CD4-positive, alpha-beta memory T cell (primary cell): ENCODE data around the gene PLAAT1. TPM values are rescaled to one million over a fixed set of nuclear protein-coding genes. Genes with fewer than 3 reads are reported as not detected.

Experiments
- CTCF ChIA-PET: fragments of 350-600 bp; sonication (Branson Sonifier 250); formaldehyde crosslinking; loops from one replicate; lab custom pipeline; 2021; ENCODE audit warnings: inconsistent platforms; ENCODE audit not compliant: partially characterized antibody; lab: Charles Lee
- POLR2A ChIA-PET: fragments of 350-600 bp; sonication (Branson Sonifier 250); formaldehyde crosslinking; loops from one replicate; lab custom pipeline; 2021; ENCODE audit not compliant: partially characterized antibody; lab: Charles Lee
- DNase-seq, 5 donors: peaks; one replicate each; pipeline versions ENCODE4 v3.0.0 to v3.0.0-alpha.2; 2020 to 2022; ENCODE audit warnings: mixed read lengths in 1 of 5
- H3K27ac ChIP-seq: one replicate; pipeline ENCODE4 v1.7.0; 2013; ENCODE audit warnings: low read depth, low read length
- H3K27me3 ChIP-seq: 2 replicates; pipeline ENCODE4 v1.7.0; 2013; ENCODE audit warnings: mild to moderate bottlenecking, low read length, moderate library complexity; ENCODE audit not compliant: insufficient read depth
- H3K36me3 ChIP-seq: 2 replicates; pipeline ENCODE4 v1.7.0; 2013; ENCODE audit warnings: mild to moderate bottlenecking, low read length, moderate library complexity; ENCODE audit not compliant: insufficient read depth
- H3K4me1 ChIP-seq: 2 replicates; pipeline ENCODE4 v1.7.0; 2013; ENCODE audit warnings: mild to moderate bottlenecking, low read length, moderate library complexity; ENCODE audit not compliant: insufficient read depth
- H3K4me3 ChIP-seq, 2 donors: one replicate each; pipeline ENCODE4 v1.7.0; 2013; ENCODE audit warnings: low read length in 2 of 2, mild to moderate bottlenecking in 1 of 2
- H3K9me3 ChIP-seq, 2 donors: one replicate each; pipeline ENCODE4 v1.7.0; 2013; ENCODE audit warnings: low read length in 2 of 2, control low read depth in 1 of 2; ENCODE audit not compliant: control insufficient read depth in 1 of 2
- H3K27ac Mint-ChIP-seq, 7 donors: one replicate each; pipeline ENCODE4 v1.8.0; 2020 to 2021; ENCODE audit warnings: mixed read lengths in 7 of 7, mild to moderate bottlenecking in 6 of 7, inconsistent platforms in 3 of 7, moderate library complexity in 3 of 7
- H3K27me3 Mint-ChIP-seq, 2 donors: one replicate each; pipeline ENCODE4 v1.8.0; 2020 to 2021; ENCODE audit warnings: mixed read lengths in 2 of 2
- H3K36me3 Mint-ChIP-seq, 2 donors: one replicate each; pipeline ENCODE4 v1.8.0; 2020 to 2021; ENCODE audit warnings: mixed read lengths in 2 of 2, inconsistent platforms in 1 of 2, mild to moderate bottlenecking in 1 of 2
- H3K4me1 Mint-ChIP-seq, 4 donors: one replicate each; pipeline ENCODE4 v1.8.0; 2020 to 2021; ENCODE audit warnings: mixed read lengths in 4 of 4, mild to moderate bottlenecking in 1 of 4
- H3K4me3 Mint-ChIP-seq, 8 donors: one replicate each; pipeline ENCODE4 v1.8.0; 2020 to 2021; ENCODE audit warnings: mixed read lengths in 8 of 8, mild to moderate bottlenecking in 7 of 8, moderate library complexity in 6 of 8, inconsistent platforms in 3 of 8
- H3K9me3 Mint-ChIP-seq, 8 donors: one replicate each; pipeline ENCODE4 v1.8.0; 2020 to 2021; ENCODE audit warnings: mixed read lengths in 8 of 8, mild to moderate bottlenecking in 5 of 8, inconsistent platforms in 3 of 8, moderate library complexity in 1 of 8
- intact Hi-C: fragments of 100-400 bp; cut with micrococcal nuclease; formaldehyde crosslinking; loops from one replicate; pipeline ENCODE4 v1.15.1; 2023
- polyA plus RNA-seq, 2 donors: library from polyadenylated mRNA; unstranded; fragments of 300-500 nt; fragmentation: Illumina TruSeq; gene quantifications; one replicate each; pipeline ENCODE4 v1.2.3, GENCODE V29; 2021
- total RNA-seq, 2 experiments: library from RNA; stranded (reverse); gene quantifications; one replicate each; pipeline ENCODE4 v1.2.3, GENCODE V29; 2021

The PLAAT1 gene
- total and polyA plus RNA-seq, 4 experiments from 2014 or later = not detected

DNA sequence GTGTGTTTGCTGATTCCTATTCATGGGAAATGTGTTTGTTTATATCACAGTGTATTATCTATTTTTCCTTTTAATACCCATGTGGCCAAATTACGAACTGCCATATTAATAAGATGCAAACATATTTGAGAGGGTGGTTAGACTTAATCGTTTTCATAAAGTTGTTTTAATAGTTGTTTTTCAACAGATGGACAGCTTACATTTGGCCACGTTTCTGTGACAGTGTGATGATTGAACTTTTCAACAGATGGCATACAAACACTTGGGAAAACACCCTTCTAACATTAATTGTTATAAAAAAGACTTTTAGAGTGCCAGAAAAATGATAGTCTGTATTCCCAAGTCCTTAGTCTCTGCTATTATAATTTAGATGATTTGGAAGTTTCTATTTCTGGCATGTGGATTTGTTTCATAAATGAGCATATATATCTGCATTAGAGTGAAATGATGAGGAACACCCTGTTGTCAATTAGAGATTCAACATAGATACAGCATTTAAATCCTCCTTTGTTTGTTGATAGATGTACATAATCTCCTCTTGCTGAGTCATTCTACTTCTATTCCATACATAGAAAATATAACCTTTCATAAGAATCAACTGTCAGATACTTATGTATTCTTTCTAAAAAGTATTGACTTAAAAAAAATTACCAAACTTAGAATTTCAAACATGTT is 13.1 kb downstream of the PLAAT1 start:
- H3K4me1 Mint-ChIP-seq = no peaks in the 10 kb centered on the region
- H3K27ac ChIP-seq = no peak overlapping the region
- peaks cover under 1 to 28% (median 18%) of the 10 kb centered on the region in 8 donors for H3K9me3 Mint-ChIP-seq
- intact Hi-C loops = no loop called here
- no peak for DNase-seq
- ChIA-PET CTCF (no interaction called here), POLR2A (no interaction called here)
- no peaks in the 10 kb centered on the region for H3K36me3 ChIP-seq
- no peak overlapping the region for H3K4me3 ChIP-seq
- no peaks in the 10 kb centered on the region for H3K4me1 ChIP-seq
- peaks cover 4 to 6% of the 10 kb centered on the region in 2 donors for H3K27me3 Mint-ChIP-seq
- peaks cover 0 to under 1% of the 10 kb centered on the region in 2 donors for H3K36me3 Mint-ChIP-seq
- H3K4me3 Mint-ChIP-seq = no peak overlapping the region
- H3K27me3 ChIP-seq = no peaks in the 10 kb centered on the region
- H3K27ac Mint-ChIP-seq = no peak overlapping the region
- peaks cover 0 to 2% of the 10 kb centered on the region in 2 donors for H3K9me3 ChIP-seq

DNA sequence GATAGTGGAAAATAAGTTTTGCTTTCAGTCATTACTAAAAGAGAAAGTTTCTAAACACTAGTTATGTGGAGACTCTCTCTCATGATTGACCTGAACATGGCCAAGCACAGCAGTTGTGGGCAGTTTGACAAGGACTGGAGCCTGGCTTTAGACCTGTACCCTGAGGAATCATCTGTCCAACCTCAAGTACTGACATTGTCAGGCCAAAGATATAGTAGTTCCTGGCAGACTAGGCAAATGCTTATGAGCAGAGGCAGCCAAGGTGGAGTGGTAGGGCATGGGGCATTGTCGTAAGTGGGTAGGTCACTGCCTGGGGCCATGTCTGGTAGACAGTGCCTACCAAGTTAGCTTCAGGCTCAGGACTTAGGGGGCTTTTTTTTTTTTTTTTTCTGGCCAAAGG is 20.9 kb downstream of the PLAAT1 start:
- no peak overlapping the region for H3K4me3 ChIP-seq
- ChIA-PET POLR2A (no interaction called here), CTCF (no interaction called here)
- H3K9me3 ChIP-seq = no peaks in the 10 kb centered on the region
- H3K27me3 ChIP-seq = no peaks in the 10 kb centered on the region
- Mint-ChIP-seq H3K4me3 (no peak overlapping the region), H3K27ac (no peak overlapping the region), H3K36me3 (no peaks in the 10 kb centered on the region), H3K27me3 (peaks cover 0 to 2% of the 10 kb centered on the region in 2 donors), H3K9me3 (no peaks in the 10 kb centered on the region), H3K4me1 (no peaks in the 10 kb centered on the region)
- H3K36me3 ChIP-seq = no peaks in the 10 kb centered on the region
- DNase-seq = no peak
- no peak overlapping the region for H3K27ac ChIP-seq
- H3K4me1 ChIP-seq = no peaks in the 10 kb centered on the region
- intact Hi-C loops = no loop called here

DNA sequence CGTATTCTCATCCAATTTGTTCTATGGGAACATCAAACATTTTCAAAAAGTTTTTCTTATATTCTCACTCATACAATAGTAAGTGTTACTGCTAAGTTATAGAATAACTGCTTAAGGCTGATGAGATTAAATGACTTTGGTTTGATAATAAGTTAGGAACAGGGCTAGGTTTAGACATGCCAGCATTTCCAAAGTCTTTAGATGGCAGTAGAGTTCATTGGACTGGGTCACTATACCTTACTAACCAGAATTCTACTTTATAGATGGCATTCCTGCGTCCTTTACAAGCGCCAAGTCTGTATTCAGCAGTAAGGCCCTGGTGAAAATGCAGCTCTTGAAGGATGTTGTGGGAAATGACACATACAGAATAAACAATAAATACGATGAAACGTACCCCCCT is 21.7 kb downstream of the PLAAT1 start:
- ChIA-PET POLR2A (no interaction called here), CTCF (no interaction called here)
- no peak for DNase-seq
- H3K4me3 Mint-ChIP-seq = no peak overlapping the region
- H3K27me3 ChIP-seq = no peaks in the 10 kb centered on the region
- H3K27ac Mint-ChIP-seq = no peak overlapping the region
- no peaks in the 10 kb centered on the region for H3K36me3 ChIP-seq
- H3K4me1 Mint-ChIP-seq = no peaks in the 10 kb centered on the region
- H3K4me1 ChIP-seq = no peaks in the 10 kb centered on the region
- no peaks in the 10 kb centered on the region for H3K9me3 Mint-ChIP-seq
- no peaks in the 10 kb centered on the region for H3K27me3 Mint-ChIP-seq
- no peaks in the 10 kb centered on the region for H3K36me3 Mint-ChIP-seq
- H3K9me3 ChIP-seq = no peaks in the 10 kb centered on the region
- intact Hi-C loops = no loop called here
- H3K27ac ChIP-seq = no peak overlapping the region
- H3K4me3 ChIP-seq = no peak overlapping the region

DNA sequence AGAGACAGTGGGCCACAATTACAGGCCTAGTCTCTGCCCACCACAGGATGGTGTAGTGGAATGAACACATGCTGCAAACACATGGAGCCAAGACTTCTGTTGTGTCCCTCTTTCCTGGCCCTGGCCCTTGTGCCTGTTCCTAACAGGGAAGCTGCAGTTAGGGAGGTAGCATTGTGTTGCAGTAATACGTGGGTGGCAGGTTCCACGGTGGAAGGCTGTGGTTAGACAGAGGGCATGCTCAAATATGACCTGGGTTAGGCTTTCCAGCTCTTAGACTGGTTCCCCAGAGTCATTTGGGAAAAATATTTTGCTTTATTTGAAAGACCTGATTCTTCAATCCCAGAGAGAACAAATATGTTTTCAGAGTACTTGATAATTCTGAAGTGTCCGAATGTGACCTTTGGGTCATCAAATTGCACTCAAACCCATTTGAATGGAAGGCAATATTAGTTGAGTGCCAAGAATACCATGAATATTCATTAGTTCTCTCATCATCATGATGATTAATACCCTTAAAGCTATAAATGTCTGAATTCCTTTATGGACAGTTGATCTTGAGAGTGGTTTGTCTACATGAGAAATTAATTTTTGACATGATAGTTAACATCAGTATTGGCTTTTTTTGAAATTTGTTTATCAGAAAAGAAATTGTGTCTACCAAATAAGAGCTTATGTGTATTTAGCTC is 28.5 kb downstream of the PLAAT1 start:
- Mint-ChIP-seq H3K27me3 (no peaks in the 10 kb centered on the region), H3K36me3 (no peaks in the 10 kb centered on the region), H3K4me1 (no peaks in the 10 kb centered on the region), H3K9me3 (peaks cover 0 to 2% (median 0%) of the 10 kb centered on the region in 8 donors), H3K27ac (no peak overlapping the region), H3K4me3 (no peak overlapping the region)
- Histone ChIP-seq H3K36me3 (no peaks in the 10 kb centered on the region), H3K27me3 (no peaks in the 10 kb centered on the region), H3K9me3 (no peaks in the 10 kb centered on the region), H3K27ac (no peak overlapping the region), H3K4me1 (no peaks in the 10 kb centered on the region), H3K4me3 (no peak overlapping the region)
- ChIA-PET POLR2A (no interaction called here), CTCF (interaction anchor here (1.0 kb wide), 1 partner anchor 9 kb away, joined by 3 read pairs; no protein-coding TSS in a partner anchor)
- no peak for DNase-seq
- intact Hi-C loops = no loop called here

DNA sequence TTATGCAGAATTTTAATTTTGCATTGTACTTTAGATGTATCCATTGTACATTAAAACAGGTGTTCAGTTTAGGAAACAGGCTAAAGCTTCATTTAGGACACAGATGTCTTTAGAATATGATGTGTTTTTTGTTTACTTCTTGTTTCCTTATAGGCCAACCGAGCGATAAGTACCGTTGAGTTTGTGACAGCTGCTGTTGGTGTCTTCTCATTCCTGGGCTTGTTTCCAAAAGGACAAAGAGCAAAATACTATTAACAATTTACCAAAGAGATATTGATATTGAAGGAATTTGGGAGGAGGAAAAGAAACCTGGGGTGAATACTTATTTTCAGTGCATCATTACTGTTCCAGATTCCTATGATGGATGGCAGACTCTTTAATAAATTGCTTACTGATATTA is 29.4 kb downstream of the PLAAT1 start:
- H3K27ac Mint-ChIP-seq = no peak overlapping the region
- CTCF ChIA-PET = interaction anchor here (1.0 kb wide), 1 partner anchor 8 kb away, joined by 3 read pairs; no protein-coding TSS in a partner anchor
- no peaks in the 10 kb centered on the region for H3K36me3 ChIP-seq
- no peak overlapping the region for H3K4me3 ChIP-seq
- POLR2A ChIA-PET = no interaction called here
- no peak overlapping the region for H3K27ac ChIP-seq
- H3K9me3 Mint-ChIP-seq = peaks cover 0 to 2% (median 0%) of the 10 kb centered on the region in 8 donors
- no peak overlapping the region for H3K4me3 Mint-ChIP-seq
- no peaks in the 10 kb centered on the region for H3K4me1 Mint-ChIP-seq
- no peaks in the 10 kb centered on the region for H3K36me3 Mint-ChIP-seq
- no peaks in the 10 kb centered on the region for H3K27me3 ChIP-seq
- H3K4me1 ChIP-seq = no peaks in the 10 kb centered on the region
- intact Hi-C loops = no loop called here
- no peak for DNase-seq
- H3K27me3 Mint-ChIP-seq = no peaks in the 10 kb centered on the region
- no peaks in the 10 kb centered on the region for H3K9me3 ChIP-seq

DNA sequence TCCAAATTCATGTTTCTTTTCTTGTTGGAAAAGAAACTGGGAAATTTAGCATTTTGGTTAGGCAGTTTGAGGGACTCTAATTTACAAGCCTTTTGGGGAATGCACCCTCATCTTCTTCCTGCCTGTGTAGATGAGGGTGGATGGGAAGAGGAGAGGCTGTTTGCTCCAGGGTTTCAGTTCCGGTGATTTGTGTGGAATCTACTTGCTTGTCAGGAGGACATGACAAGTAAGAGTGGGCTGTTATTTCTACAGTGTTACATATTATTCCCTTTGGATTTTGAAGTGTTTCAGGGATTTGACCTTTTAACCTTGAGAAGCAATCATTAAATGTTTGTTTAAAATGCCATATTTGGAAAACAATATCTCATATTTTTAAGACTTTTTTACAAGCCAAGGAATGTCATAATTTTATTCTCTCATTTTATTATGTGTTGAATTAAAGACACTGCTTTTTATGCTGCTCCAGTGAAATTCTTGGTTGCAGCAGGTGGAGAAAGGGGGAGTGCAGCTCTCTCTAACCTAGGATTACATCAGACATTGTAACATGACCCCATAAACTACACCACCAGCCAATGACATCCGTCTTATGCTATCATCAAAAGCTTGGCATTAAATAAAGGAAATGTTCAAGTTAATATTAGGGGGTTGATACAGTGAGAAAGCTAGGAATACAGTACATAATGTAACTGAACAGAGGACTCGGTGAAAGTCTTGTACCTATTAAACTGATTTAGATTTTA is 30.2 kb downstream of the PLAAT1 start:
- no peak overlapping the region for H3K4me3 Mint-ChIP-seq
- no peak overlapping the region for H3K27ac Mint-ChIP-seq
- POLR2A ChIA-PET = no interaction called here

DNA sequence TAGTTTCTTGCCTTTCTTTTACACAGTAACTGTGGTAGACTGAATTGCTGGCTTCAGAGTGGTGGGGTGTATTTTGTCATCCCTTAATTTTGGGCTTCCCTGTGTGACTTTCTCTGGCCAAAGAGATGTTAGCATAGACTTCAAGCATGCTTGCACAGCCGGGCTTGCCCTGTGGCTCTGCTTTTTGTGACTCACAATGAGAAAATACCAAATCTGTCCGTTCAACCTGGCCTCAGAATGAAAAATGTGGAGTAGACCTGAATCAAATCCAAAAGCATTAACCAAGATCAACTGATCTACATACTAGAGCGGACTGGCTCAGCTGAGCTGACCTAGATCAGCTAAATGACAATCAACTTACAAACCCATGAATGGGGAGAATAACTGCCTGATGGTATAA is 51.4 kb downstream of the PLAAT1 start:
- Mint-ChIP-seq H3K36me3 (no peaks in the 10 kb centered on the region), H3K4me3 (no peak overlapping the region), H3K27ac (no peak overlapping the region), H3K27me3 (peaks cover 2 to 5% of the 10 kb centered on the region in 2 donors), H3K9me3 (peaks cover 5 to 26% (median 10%) of the 10 kb centered on the region in 8 donors), H3K4me1 (no peaks in the 10 kb centered on the region)
- no peaks in the 10 kb centered on the region for H3K27me3 ChIP-seq
- no peaks in the 10 kb centered on the region for H3K36me3 ChIP-seq
- intact Hi-C loops = no loop called here
- H3K4me1 ChIP-seq = no peaks in the 10 kb centered on the region
- DNase-seq = no peak
- H3K4me3 ChIP-seq = no peak overlapping the region
- no peaks in the 10 kb centered on the region for H3K9me3 ChIP-seq
- H3K27ac ChIP-seq = no peak overlapping the region
- POLR2A ChIA-PET = no interaction called here
- CTCF ChIA-PET = no interaction called here

More for the DNA sequence above, 30.2 kb downstream of the PLAAT1 start:
- Histone ChIP-seq H3K27me3 (no peaks in the 10 kb centered on the region), H3K27ac (no peak overlapping the region), H3K4me1 (no peaks in the 10 kb centered on the region), H3K4me3 (no peak overlapping the region), H3K9me3 (no peaks in the 10 kb centered on the region), H3K36me3 (no peaks in the 10 kb centered on the region)
- Mint-ChIP-seq H3K36me3 (no peaks in the 10 kb centered on the region), H3K9me3 (peaks cover 0 to 2% (median 0%) of the 10 kb centered on the region in 8 donors), H3K4me1 (no peaks in the 10 kb centered on the region), H3K27me3 (no peaks in the 10 kb centered on the region)
- intact Hi-C loops = no loop called here
- DNase-seq = no peak
- CTCF ChIA-PET = no interaction called here
